ENCODE measurements around the gene ADAMTSL1.

DNA sequence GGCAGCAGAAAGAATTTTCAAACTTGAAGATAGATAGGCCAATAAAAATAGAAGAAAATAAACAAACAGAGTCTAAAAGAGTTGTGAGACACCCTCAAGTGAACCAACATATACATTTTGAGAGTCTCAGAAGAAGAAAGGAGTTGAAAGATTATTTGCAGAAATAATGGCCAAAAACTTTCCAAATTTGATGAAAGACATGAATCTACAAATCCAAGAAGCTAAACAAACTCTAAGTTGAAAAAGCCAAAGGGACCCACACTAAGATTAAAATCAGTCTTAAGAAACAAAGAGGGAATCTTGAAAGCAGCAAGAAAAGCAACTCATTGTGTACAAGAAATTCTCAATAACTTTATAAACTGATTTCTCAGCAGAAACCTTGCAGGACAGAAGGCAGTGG lies 422.1 kb downstream of the ADAMTSL1 start:
- no peak for TF ChIP-seq CTCF (IDR thresholded peaks at IDR 0.05; ENCODE audit: insufficient read depth, low read length, poor library complexity, severe bottlenecking)
- no peak for TF ChIP-seq EZH2phosphoT487 (conservative IDR thresholded peaks at IDR 0.05; ENCODE audit: low read length)

Data from SU-DHL-6 (cell line).